Measurements from ENCODE around the gene MYH10.

MYH10 gene

DNA sequence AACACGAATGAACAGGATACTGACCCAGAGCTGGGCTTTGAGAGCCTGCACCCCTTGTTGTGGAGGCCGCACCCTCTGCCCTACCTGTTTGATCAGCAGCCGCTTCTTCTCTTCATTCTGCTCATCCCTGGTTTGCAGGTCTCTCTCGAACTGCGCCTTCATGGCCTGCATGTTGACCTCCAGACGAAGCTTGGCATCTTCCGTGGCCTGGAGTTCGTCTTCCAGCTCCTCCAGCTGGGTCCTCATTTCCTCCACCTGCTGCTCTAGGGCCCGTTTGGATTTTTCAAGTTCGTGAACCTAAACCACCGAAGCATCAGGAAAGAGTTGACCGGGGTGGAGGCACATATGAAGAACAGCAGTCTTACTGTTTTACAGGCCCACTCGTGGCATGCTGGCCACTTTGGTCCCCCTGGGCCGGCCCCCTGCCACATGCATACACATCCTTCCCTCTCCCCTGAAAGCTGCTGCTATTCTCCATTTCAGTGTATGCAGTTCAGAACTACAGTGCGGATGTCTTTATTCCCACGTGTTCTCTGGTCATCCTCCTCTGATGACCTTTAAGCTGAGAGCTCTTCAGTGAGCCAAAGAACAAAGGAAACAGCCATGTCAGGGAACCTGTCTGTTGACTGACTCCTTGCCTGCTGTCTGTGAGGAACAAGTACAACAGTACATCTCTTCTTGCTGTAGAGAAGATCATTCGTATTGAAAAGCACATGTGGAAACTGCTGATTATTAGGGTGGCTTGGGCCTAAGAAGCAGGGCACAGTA is 140.1 kb downstream of the MYH10 start:
- FAIRE-seq, result no peak

DNA sequence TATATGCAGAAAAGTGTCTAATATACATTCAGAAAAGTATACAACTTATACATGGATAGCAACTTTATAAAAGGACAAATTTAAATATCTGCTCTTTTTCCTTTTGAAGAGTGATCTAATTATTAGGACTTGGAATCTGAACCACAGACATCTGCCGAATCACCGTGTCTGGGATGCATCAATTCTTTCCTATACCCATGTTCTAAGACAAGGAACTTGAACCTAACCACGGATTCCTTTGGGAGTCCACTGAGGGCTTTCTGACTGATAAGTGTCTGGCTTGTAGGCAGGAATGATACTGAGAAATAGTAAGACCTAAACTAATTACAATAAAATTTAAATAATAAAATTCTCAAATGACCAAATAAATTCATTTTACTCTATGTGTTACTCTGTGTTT is 140.7 kb downstream of the MYH10 start:
- no peak for FAIRE-seq

- no peak for FAIRE-seq
Measured at GRCh38 chr17:8488901-8489300, 141.6 kb downstream of the MYH10 start.

DNA sequence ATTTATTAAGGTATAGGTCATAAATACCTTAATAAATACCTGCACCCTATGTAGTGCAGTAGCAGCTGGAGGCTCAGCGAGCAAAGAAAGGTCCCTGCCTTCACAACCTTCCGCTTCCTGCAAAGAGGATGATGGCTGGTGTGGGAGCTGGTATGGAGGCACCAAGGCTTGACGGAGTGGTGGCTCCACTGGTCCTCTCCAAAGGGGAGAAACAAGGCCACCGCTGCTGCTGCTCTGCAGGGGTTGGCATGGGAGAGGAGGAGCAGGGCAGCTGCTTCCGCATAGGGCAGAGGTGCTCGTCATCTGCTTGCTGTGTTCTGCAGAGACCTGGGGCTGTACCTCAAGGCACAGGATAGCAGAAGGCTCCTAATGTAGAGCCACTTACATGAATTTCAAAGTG is 142.0 kb downstream of the MYH10 start:
- FAIRE-seq, result no peak

GRCh38 chr17:8487743-8488142 is 142.8 kb downstream of the MYH10 start:
- no peak for FAIRE-seq

GRCh38 chr17:8487130-8487645 is 143.3 kb downstream of the MYH10 start:
- FAIRE-seq, result no peak

DNA sequence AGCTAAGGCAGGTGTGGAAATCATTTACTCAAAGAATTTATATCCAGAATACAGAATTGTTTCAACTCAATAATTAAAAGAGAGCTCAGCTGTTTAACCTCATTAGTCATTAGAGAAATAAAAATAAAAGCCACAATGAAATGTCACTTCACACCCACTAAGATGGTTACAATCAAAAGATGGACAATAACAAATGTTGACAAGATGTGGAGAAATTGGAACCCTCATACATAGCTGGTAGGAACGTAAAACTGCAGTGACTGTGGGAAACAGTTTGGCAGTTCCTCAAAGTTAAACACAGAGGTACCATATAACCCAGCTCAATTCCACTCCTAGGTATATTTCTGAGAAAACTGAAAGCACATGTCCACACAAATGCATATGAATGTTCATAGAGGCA is 145.0 kb downstream of the MYH10 start:
- FAIRE-seq, result no peak

- no peak for FAIRE-seq
Measured at GRCh38 chr17:8484465-8484864, 146.1 kb downstream of the MYH10 start.

DNA sequence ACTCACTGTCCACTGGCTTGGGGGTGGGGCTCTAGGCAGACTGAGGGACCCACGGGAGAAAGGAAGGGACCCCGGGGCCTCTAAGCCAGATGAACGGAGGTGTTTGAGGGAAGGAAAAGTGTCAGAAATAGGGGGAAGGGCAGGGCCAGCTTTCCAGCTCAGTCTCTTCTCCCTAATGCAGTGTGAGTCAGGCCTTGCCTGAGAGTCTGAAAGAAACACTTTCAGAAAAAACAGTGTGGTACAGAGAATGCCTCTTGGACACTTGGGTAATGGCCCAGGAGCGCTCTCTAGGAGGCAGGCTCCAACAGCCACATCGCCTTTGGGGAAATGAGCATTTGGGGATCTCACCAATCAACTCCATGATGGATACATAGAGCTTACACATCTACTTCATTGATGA is 148.0 kb downstream of the MYH10 start:
- no peak for FAIRE-seq

DNA sequence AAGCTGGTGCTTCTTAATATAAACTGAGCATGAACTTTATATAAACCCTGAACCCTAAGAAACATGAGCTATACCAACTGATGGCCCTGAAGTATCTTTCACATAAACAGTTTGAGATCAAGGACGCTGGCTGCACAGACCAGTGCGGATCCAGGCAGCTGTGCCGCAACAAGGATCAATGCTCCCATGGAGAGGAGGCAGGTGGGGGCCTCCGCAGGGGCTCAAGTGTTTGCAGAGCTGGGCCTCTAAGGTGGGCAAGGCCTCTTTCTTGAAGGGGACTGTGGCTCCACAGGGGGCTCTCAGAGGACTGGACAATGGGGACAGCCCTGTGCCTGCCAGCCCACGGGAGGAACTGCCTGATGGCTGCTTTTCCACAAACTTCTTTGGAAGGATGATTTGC is 148.8 kb downstream of the MYH10 start:
- no peak for FAIRE-seq

DNA sequence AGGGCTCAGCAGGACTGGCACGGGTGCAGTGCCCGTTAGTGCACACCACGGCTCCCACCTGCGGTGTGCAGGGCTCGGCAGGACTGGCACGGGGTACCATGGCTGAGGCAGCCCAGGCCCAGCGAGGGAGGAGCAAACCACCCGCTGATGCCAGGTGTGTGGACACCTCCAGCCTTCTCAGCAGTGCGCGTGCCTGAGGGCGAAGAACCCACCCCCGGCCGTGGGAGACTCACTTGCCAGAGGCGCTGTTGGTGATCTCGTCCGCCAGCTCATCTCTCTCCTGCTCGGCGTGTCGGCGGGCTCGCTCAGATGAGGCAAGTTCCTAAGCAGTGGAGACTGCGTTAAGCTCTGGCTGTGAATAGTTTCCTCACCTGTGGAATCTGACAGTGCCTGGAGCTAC is 149.4 kb downstream of the MYH10 start:
- FAIRE-seq, result no peak

- no peak for FAIRE-seq
Measured at GRCh38 chr17:8480011-8480976, 150.2 kb downstream of the MYH10 start.

GRCh38 chr17:8479431-8479947 is 151.0 kb downstream of the MYH10 start:
- FAIRE-seq, result no peak

DNA sequence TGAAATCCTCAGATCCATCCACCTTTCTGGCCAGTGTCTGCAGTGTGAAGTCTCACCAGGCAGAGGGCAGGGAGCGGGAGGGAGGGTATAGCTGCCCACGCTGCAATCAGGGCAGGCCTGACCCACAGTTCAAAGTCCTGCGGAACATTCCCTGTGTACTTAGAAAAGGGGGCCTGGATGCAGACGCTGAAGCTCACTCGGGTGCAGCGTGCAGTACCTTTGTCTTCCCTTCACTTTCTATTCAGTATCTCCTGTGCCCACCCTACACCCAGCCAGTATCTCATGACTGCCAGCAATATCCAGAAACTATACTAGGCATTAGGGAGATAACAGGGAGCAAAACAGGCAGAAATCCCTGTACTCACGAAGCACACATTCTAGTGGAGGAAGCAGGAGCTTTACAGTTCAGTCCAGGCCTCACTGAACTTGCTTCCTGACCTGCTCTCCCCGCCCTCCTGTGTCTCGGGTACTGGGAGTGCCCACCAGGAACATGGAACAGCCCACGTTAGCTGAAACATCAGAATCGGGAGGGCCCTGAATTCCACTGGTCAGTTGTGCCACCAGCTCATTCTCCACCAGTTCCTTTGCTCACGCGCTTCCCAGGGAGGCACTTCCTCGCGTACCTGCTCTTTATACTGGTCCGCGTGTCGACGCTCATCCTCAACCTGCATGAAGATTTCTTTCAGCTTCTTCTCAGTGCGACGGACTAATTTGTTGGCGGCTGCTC is 152.6 kb downstream of the MYH10 start:
- no peak for FAIRE-seq

DNA sequence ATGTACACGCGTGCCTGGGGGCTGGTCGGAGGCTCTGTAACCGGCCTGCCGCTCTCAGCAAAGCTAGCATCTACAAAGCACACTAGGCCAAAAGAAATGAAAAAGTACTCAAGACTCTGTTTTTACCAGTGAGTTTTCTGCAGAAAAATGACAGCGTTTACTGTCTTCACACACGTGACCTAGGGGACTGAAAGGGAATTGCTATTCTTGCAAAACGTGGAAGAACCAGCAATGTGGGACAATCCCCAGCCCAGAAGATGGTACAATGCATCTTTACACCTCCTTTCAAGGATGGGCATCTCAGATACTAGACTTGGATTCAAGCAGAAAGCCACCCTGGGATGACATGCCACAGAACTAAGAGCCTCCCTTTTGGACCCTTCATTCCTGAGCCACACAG is 153.4 kb downstream of the MYH10 start:
- no peak for FAIRE-seq

- no peak for FAIRE-seq
Measured at GRCh38 chr17:8476741-8477140, 153.8 kb downstream of the MYH10 start.

DNA sequence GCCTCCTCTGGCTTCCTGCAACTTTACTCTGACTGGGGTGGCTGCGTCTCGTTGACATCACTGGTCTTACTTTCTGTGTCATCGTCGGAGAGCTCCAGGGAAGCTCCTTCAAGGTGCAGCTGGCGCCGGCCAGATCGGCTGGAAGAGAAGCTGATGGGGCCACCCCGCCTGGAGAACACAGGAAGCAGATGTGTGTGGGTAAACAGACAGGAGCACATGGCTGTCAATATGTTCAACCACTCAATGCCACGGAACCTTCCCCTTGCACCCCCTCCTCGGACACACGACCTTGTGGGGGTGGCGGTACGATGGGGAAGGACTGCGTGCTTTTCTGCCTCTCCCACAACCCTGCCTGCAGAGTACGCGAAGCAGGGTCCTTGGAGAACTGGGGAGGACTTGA is 154.7 kb downstream of the MYH10 start:
- no peak for FAIRE-seq

DNA sequence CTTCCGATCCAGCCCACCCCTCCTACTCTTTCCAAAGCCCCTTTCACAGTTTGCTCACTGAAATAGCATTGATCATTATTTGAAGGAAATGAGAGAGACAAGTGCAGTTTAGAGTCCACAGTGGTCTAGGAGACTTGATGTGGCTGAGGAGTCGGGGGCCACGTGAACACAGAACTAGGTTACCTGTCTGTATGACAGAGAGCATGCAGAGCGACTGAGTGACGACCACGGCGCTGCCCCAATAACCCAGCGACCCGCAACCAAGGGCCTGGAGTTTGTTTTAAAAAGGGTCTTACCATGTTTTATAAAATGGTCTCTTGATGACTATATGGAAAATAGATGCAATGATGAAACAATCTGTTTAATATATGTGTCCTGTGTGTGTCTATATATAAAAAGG is 155.3 kb downstream of the MYH10 start:
- no peak for FAIRE-seq

DNA sequence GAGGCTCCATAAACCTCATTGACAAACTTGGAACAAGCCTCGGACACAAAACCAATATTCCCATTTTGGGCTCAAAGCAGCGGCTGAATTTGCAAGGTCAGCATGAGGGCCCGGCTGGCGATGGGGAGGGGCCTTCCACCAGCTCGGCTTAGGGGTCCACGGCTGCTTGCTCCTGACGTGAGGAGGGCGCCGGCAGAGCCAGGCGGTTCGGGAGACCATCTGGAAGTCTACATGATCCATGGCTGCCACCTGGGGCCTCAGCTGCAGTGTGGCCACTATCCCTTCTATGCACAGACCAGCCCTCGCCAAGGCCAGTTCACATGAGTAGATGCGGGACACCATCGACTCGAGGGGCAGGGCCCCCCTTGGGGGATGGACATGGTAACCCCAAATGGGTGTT is 155.7 kb downstream of the MYH10 start:
- no peak for FAIRE-seq

DNA sequence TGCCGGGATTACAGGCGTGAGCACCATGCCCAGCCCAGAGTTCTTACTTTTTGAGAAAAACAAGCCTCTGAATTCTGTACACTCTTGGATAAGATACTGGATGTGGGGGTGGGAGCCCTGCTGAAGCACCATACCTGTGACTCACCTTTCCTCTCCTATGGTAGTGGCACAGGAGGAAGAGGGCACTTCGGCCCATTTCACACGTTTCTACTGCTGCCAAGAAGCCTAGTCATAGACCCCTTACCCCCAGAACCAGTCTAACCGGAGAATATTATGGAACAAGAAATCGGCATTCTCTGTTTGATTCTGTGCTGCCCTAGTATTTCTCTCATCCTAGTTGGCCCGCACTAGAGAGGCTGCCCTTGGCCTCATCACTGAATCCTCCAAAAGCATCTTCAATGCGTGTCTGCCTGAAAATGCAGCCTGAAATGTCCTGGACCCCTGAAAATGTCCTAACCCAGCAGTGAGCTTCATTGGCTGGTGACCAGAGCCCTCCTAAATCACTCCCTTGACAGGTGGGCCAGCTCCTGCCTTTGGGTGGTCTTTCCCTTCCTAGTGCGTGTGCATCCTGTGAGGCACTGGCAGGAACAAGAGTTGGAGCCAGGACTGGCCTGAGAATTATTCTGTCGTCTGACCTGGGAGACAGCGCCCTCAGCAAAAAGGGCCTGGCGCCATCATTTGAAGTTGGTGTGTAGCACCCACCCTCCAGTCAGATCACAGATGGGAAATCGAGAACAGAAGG is 156.9 kb downstream of the MYH10 start:
- no peak for FAIRE-seq

- FAIRE-seq, result no peak
Measured at GRCh38 chr17:8472663-8473062, 157.9 kb downstream of the MYH10 start.

- FAIRE-seq, result no peak
Measured at GRCh38 chr17:8470447-8471047, 160.0 kb downstream of the MYH10 start.

Measured in A204.1 (cell line).